GM18867 (cell line): ENCODE data around the gene HFE.
A peak's percentile ranks its signal among the peaks of the same experiment; 100 is the strongest.
"Not testable (repeated sequence)": the region's sequence is repeated elsewhere in the genome, so short reads cannot be mapped to it uniquely, and the experiment has no call there.

ENCODE experiments used
- ATAC-seq: cut with Tn5 transposase; IDR thresholded peaks from one replicate; pipeline ENCODE4 v1.9.1; 2021; ENCODE audit warnings: mild to moderate bottlenecking, moderate library complexity; ENCODE audit not compliant: unreplicated experiment

The HFE gene

GRCh38 chr6:26058477-26059033 is 28.7 kb upstream of the HFE start:
- ATAC-seq, result not testable (repeated sequence)

- ATAC-seq, result no peak
Observed at GRCh38 chr6:26059941-26060340, 27.3 kb upstream of the HFE start.

GRCh38 chr6:26064619-26065257 is 22.5 kb upstream of the HFE start:
- ATAC-seq, result no peak

- peak; percentile 83 for ATAC-seq
Observed at GRCh38 chr6:26065952-26066380, 21.3 kb upstream of the HFE start.

- ATAC-seq, result no peak
Observed at GRCh38 chr6:26067367-26067766, 19.9 kb upstream of the HFE start.

- no peak for ATAC-seq
Observed at GRCh38 chr6:26068036-26068435, 19.2 kb upstream of the HFE start.

GRCh38 chr6:26071135-26071534 is 16.1 kb upstream of the HFE start:
- ATAC-seq, result no peak

- ATAC-seq, result no peak
Observed at GRCh38 chr6:26075063-26075717, 12.0 kb upstream of the HFE start.

GRCh38 chr6:26078066-26078465 is 9.2 kb upstream of the HFE start:
- not testable (repeated sequence) for ATAC-seq

GRCh38 chr6:26081096-26081495 is 6.1 kb upstream of the HFE start:
- not testable (repeated sequence) for ATAC-seq

- ATAC-seq, result no peak
Observed at GRCh38 chr6:26086211-26086610, 1.0 kb upstream of the HFE start.

- no peak for ATAC-seq
Observed at GRCh38 chr6:26088344-26088743, 1.1 kb downstream of the HFE start.

- ATAC-seq, result no peak
Observed at GRCh38 chr6:26089272-26089671, 2.0 kb downstream of the HFE start.

GRCh38 chr6:26092443-26092842 is 5.2 kb downstream of the HFE start:
- ATAC-seq, result no peak

GRCh38 chr6:26094036-26094435 is 6.8 kb downstream of the HFE start:
- ATAC-seq, result no peak

- ATAC-seq, result no peak
Observed at GRCh38 chr6:26097268-26097875, 10.1 kb downstream of the HFE start.

- ATAC-seq, result peak; percentile 69
Observed at GRCh38 chr6:26103141-26103769, 16.0 kb downstream of the HFE start.

- peak; percentile 93 for ATAC-seq
Observed at GRCh38 chr6:26103770-26104456, 16.7 kb downstream of the HFE start.

- ATAC-seq, result no peak
Observed at GRCh38 chr6:26104457-26105108, 17.4 kb downstream of the HFE start.

- no peak for ATAC-seq
Observed at GRCh38 chr6:26105109-26105730, 18.0 kb downstream of the HFE start.
